IMR-90 (cell line): ENCODE results near the gene MS4A15. TPM values are rescaled to one million over a fixed set of nuclear protein-coding genes. Genes with fewer than 3 reads are reported as not detected.

Source experiments
- ATAC-seq: fragments of 200-7000 bp; cut with Tn5 transposase; 2 replicates; pipeline ENCODE4 v1.9.1; 2020; ENCODE audit warnings: low read depth, mild to moderate bottlenecking, moderate library complexity
- BruUV-seq: library from RNA; stranded (reverse); fragments of 400-500 nt; replicated peaks from 2 replicates; lab custom pipeline; 2021; lab: Mats Ljungman, UMichigan
- CTCF ChIA-PET: fragments of 300-600 bp; formaldehyde crosslinking; extraction: SDS; loops from one replicate; lab custom pipeline; 2021; ENCODE audit warnings: antibody characterized with exemption; lab: Yijun Ruan, JAX
- POLR2A ChIA-PET: fragments of 300-600 bp; sonication (Branson Sonifier 250); formaldehyde crosslinking; loops from one replicate; lab custom pipeline; 2022; ENCODE audit warnings: antibody characterized with exemption; ENCODE audit not compliant: unreplicated experiment; lab: Charles Lee
- DNase-seq: peaks from one replicate; pipeline ENCODE4 v3.0.0; 2013
- H2AFZ ChIP-seq: replicated peaks from 2 replicates; pipeline ENCODE3; 2013; ENCODE audit warnings: low read length, mild to moderate bottlenecking; ENCODE audit not compliant: poor library complexity
- H2AK5ac ChIP-seq: 2 replicates; pipeline ENCODE4 v1.6.1; 2013; ENCODE audit warnings: low read depth, low read length, inconsistent platforms
- H2AK9ac ChIP-seq: replicated peaks from 2 replicates; pipeline ENCODE3; 2013; ENCODE audit warnings: mild to moderate bottlenecking, low read depth, low read length, moderate library complexity; ENCODE audit not compliant: poor library complexity
- H2BK120ac ChIP-seq: 2 replicates; pipeline ENCODE4 v1.6.1; 2013; ENCODE audit warnings: low read depth, low read length, inconsistent platforms
- H2BK15ac ChIP-seq: 3 replicates; pipeline ENCODE4 v1.6.1; 2013; ENCODE audit warnings: low read depth, low read length, inconsistent platforms
- H2BK20ac ChIP-seq: 2 replicates; pipeline ENCODE4 v1.6.1; 2013; ENCODE audit warnings: low read depth, mild to moderate bottlenecking, inconsistent platforms, low read length, moderate library complexity
- H2BK5ac ChIP-seq: 2 replicates; pipeline ENCODE4 v1.6.1; 2013; ENCODE audit warnings: mild to moderate bottlenecking, low read depth, low read length, inconsistent platforms; ENCODE audit not compliant: poor library complexity, severe bottlenecking
- H3K14ac ChIP-seq: replicated peaks from 2 replicates; pipeline ENCODE4 v1.6.1; 2013; ENCODE audit warnings: low read depth, low read length, inconsistent platforms
- H3K18ac ChIP-seq: 2 replicates; pipeline ENCODE4 v1.6.1; 2013; ENCODE audit warnings: low read depth, low read length, control low read depth
- H3K23ac ChIP-seq: 2 replicates; pipeline ENCODE4 v1.6.1; 2013; ENCODE audit warnings: low read depth, low read length, inconsistent platforms
- H3K27ac ChIP-seq: 2 replicates; pipeline ENCODE4 v1.5.1; 2013; ENCODE audit warnings: mild to moderate bottlenecking, control low read depth, low read length; ENCODE audit not compliant: insufficient read depth
- H3K27me3 ChIP-seq: 2 replicates; pipeline ENCODE4 v1.6.1; 2013; ENCODE audit warnings: low read length; ENCODE audit not compliant: control insufficient read depth, insufficient read depth
- H3K36me3 ChIP-seq: 2 replicates; pipeline ENCODE4 v1.6.1; 2013; ENCODE audit warnings: low read length, mixed read lengths; ENCODE audit not compliant: control insufficient read depth, insufficient read depth
- H3K4ac ChIP-seq: 2 replicates; pipeline ENCODE4 v1.6.1; 2013; ENCODE audit warnings: low read depth, low read length, inconsistent platforms
- H3K4me1 ChIP-seq: 2 replicates; pipeline ENCODE4 v1.6.1; 2013; ENCODE audit warnings: low read length, mixed read lengths; ENCODE audit not compliant: control insufficient read depth, insufficient read depth
- H3K4me2 ChIP-seq: 2 replicates; pipeline ENCODE4 v1.6.1; 2013; ENCODE audit warnings: low read depth, mild to moderate bottlenecking, control low read depth, low read length, moderate library complexity
- H3K4me3 ChIP-seq: 2 replicates; pipeline ENCODE4 v1.5.1; 2013; ENCODE audit warnings: low read depth, mild to moderate bottlenecking, control low read depth, low read length, moderate library complexity; ENCODE audit not compliant: insufficient read depth
- H3K56ac ChIP-seq: 2 replicates; pipeline ENCODE4 v1.6.1; 2013; ENCODE audit warnings: low read length, inconsistent platforms; ENCODE audit not compliant: insufficient read depth; ENCODE audit errors: extremely low read depth
- H3K79me1 ChIP-seq, 2 experiments: 2 replicates each; pipeline ENCODE4 v1.6.1; 2013; ENCODE audit warnings: low read length in 2 of 2, inconsistent platforms in 1 of 2, low read depth in 1 of 2
- H3K9ac ChIP-seq: 2 replicates; pipeline ENCODE4 v1.6.1; 2013; ENCODE audit warnings: low read depth, low read length, control low read depth
- H3K9me1 ChIP-seq: 2 replicates; pipeline ENCODE4 v1.6.1; 2013; ENCODE audit warnings: low read length, inconsistent platforms; ENCODE audit not compliant: insufficient read depth
- H3K9me3 ChIP-seq: 2 replicates; pipeline ENCODE4 v1.6.1; 2013; ENCODE audit warnings: low read length; ENCODE audit not compliant: control insufficient read depth, insufficient read depth
- H4K20me1 ChIP-seq: 2 replicates; pipeline ENCODE4 v1.6.1; 2013; ENCODE audit warnings: low read length, inconsistent platforms; ENCODE audit not compliant: insufficient read depth
- H4K5ac ChIP-seq: 2 replicates; pipeline ENCODE4 v1.6.1; 2013; ENCODE audit warnings: mild to moderate bottlenecking, low read depth, low read length, control low read depth
- H4K8ac ChIP-seq, 2 experiments: 2 replicates each; pipeline ENCODE4 v1.6.1; 2013; ENCODE audit warnings: low read depth in 2 of 2, low read length in 2 of 2, control low read depth in 1 of 2, inconsistent platforms in 1 of 2
- H4K91ac ChIP-seq: 2 replicates; pipeline ENCODE4 v1.6.1; 2013; ENCODE audit warnings: low read depth, low read length, inconsistent platforms; ENCODE audit not compliant: insufficient read depth
- FOS ChIP-seq: fragments of 150-350 bp; IDR thresholded peaks from 2 replicates; pipeline ENCODE4 v1.6.1; 2016; ENCODE audit warnings: low read depth, low read length
- RFX5 ChIP-seq: IDR thresholded peaks from 2 replicates; pipeline ENCODE4 v1.8.0; 2012; ENCODE audit warnings: low read depth, mild to moderate bottlenecking, low read length, moderate library complexity
- WGBS, 2 experiments: methylation state at CpG; one replicate each; pipeline versions ENCODE4 v1.1.5 to v1.1.7; 2013; ENCODE audit warnings: missing lambda C conversion rate in 2 of 2; ENCODE audit not compliant: insufficient read length in 1 of 2; ENCODE audit errors: extremely low coverage in 2 of 2; 5-methylcytosine and 5-hydroxymethylcytosine counted together
- dilution Hi-C: fragments of 300-500 bp; cut with HindIII; formaldehyde crosslinking; loops from one replicate; pipeline ENCODE4 v1.14.3; 2018; ENCODE audit warnings: low sequenced_read_pairs; ENCODE audit not compliant: unreplicated experiment
- in situ Hi-C: fragments of 300-500 bp; cut with MboI; formaldehyde crosslinking; loops from 3 replicates; pipeline ENCODE4 v1.14.3; 2019; ENCODE audit warnings: low sequenced_read_pairs, inconsistent platforms, mixed read lengths
- intact Hi-C: fragments of 100-400 bp; cut with micrococcal nuclease; formaldehyde crosslinking; loops from 2 replicates; pipeline ENCODE4 v1.10.0; 2022
- polyA plus RNA-seq, 3 experiments: library from polyadenylated mRNA; depleted of rRNA; stranded (reverse); fragments of >200 nt; gene quantifications; 2 replicates each; pipeline ENCODE4 v1.2.3, GENCODE V29; 2012; ENCODE audit warnings: low replicate concordance in 1 of 3
- total RNA-seq: library from RNA; depleted of rRNA; stranded (reverse); fragments of >200 nt; gene quantifications from 2 replicates; pipeline ENCODE4 v1.2.3, GENCODE V29; 2012

MS4A15 gene
- total and polyA plus RNA-seq, 2 of the 4 experiments (the other 2 are of a cell fraction), result not detected

DNA sequence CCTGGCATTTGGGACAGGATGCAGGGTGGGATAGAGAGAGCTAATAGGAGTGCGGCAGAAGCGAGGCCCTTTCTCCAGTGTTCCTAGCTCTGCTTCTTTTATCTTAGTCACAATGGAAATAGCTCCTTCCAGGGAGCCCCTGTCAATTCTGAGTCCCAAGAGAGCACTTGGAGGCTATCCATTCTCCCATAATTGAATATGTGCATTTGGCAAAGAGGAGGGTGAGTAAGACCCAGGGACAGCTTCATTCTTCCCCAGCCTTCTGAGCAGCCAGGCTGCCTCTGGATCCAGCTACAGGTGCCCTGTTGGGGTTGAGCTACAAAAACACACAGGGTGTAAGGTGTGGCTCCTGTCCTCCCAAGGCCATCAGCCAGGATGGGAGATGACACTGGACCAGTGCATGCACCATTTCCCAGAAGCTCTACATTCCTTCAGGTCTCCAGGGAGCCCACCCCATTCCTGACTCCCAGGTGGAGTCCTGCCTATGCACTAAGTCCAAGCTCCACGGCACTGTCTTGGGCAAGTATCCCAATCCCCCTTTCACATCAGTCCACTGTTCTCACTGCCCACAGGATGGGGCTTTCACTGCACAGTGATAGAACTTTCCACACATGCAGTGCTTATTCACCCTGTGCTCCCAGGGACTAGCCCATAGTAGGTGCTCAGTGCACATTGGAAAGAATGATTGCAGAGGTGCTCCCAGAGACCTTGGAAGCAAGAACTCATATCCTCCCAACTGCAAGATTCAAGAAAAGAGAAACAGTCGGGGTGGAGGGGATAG is 34.7 kb downstream of the MS4A15 start:
- H3K4ac ChIP-seq, result no peak overlapping the region
- no peak overlapping the region for H3K23ac ChIP-seq
- no peak overlapping the region for H3K14ac ChIP-seq
- H3K9me1 ChIP-seq, result 0 out of 2 replicates have a peak, but pooled peaks cover 3% of the 10 kb centered on the region
- no peaks in the 10 kb centered on the region for H3K36me3 ChIP-seq
- no peaks in the 10 kb centered on the region for H4K20me1 ChIP-seq
- no peak overlapping the region for H4K8ac ChIP-seq
- ChIA-PET POLR2A (no interaction called here), CTCF (no interaction called here)
- H3K27ac ChIP-seq, result no peak overlapping the region
- H3K4me2 ChIP-seq, result no peak overlapping the region
- DNase-seq, result no peak
- H3K27me3 ChIP-seq, result peaks cover 37% of the 10 kb centered on the region
- in situ Hi-C loops (no loop called here), intact Hi-C loops (no loop called here), dilution Hi-C loops (no loop called here)
- no peak overlapping the region for H3K9ac ChIP-seq
- H2AK9ac ChIP-seq, result no peak overlapping the region
- no peak overlapping the region for H3K18ac ChIP-seq
- H4K5ac ChIP-seq, result no peak overlapping the region
- no peak overlapping the region for H2BK20ac ChIP-seq
- peaks cover 7% of the 10 kb centered on the region; the same call in 1 of the 2 replicates for H3K9me3 ChIP-seq
- H3K79me1 ChIP-seq, result no peaks in the 10 kb centered on the region
- no peak overlapping the region for H2BK5ac ChIP-seq
- no peak overlapping the region for H3K4me3 ChIP-seq
- no peak overlapping the region for H3K56ac ChIP-seq
- TF ChIP-seq FOS (no peak), RFX5 (no peak)
- H2AFZ ChIP-seq, result no peak overlapping the region
- no peak overlapping the region for H2AK5ac ChIP-seq
- no peak overlapping the region for H4K91ac ChIP-seq
- peaks cover 5% of the 10 kb centered on the region for H3K4me1 ChIP-seq
- H2BK15ac ChIP-seq, result no peak overlapping the region
- H2BK120ac ChIP-seq, result no peak overlapping the region
- no TSS peak for BruUV-seq
- ATAC-seq, result no peak
- WGBS, 2 experiments, result 43% methylated on average over 1 of the region's 4 CpGs; no CpG with 5 or more reads in 1 of the 2 experiments
